ENCODE measurements around the gene MAPRE2.

DNA sequence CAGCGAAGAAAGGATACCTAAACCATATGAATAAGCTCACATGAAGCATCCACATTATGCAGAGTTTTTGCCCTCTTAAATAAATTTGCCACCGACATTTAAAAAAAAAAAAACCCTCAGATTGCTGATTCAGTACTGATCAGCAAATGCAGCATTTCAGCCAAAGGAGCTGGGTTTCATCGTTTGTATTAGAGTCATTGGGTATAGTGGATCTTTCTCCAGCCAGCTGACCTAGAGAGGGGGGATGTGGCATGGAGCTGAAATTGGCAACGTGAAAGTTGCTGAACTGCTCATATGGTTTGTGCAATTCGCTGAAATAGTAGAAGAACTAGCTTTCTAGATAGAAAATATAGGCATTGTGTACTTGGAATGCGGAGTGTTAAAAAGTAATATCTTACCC, 126.1 kb downstream of the MAPRE2 start:
- TF ChIP-seq, protein P1, sequence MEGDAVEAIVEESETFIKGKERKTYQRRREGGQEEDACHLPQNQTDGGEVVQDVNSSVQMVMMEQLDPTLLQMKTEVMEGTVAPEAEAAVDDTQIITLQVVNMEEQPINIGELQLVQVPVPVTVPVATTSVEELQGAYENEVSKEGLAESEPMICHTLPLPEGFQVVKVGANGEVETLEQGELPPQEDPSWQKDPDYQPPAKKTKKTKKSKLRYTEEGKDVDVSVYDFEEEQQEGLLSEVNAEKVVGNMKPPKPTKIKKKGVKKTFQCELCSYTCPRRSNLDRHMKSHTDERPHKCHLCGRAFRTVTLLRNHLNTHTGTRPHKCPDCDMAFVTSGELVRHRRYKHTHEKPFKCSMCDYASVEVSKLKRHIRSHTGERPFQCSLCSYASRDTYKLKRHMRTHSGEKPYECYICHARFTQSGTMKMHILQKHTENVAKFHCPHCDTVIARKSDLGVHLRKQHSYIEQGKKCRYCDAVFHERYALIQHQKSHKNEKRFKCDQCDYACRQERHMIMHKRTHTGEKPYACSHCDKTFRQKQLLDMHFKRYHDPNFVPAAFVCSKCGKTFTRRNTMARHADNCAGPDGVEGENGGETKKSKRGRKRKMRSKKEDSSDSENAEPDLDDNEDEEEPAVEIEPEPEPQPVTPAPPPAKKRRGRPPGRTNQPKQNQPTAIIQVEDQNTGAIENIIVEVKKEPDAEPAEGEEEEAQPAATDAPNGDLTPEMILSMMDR (conservative IDR thresholded peaks at IDR 0.05): no peak
- TF ChIP-seq EZH2 (IDR thresholded peaks at IDR 0.05; ENCODE audit: low read depth): no peak

Measured in PC-9 (cell line).